ENCODE results near the gene CLDN8.

Gene CLDN8

DNA sequence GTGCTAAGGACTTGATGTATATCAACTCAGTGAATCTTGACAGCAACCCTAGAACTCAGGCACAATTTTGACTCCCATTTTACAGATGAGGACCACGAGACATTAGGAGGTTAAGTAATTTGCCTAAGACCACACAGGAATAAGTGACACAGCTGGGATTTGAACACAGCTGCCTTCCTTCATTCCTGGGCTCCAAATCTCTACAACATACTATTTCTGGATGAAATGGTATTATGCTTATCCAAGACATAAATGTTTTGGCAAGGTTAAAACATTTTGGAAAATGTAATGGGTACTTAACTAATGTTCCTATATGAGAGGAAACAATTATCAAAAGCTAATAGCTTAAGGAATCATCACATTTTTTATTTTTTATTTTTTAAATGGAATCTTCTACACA is 4.8 kb downstream of the CLDN8 start:
- TF ChIP-seq CTCF (IDR thresholded peaks at IDR 0.05; ENCODE audit: extremely low read depth, insufficient read depth, missing control alignments): no peak
- in situ Hi-C loops (cut with MboI; ENCODE audit: low pct_unique_long_range_greater_than_20kb, low sequenced_read_pairs, unreplicated experiment): no loop called here
- no peak for DNase-seq (ENCODE audit: low spot score)

DNA sequence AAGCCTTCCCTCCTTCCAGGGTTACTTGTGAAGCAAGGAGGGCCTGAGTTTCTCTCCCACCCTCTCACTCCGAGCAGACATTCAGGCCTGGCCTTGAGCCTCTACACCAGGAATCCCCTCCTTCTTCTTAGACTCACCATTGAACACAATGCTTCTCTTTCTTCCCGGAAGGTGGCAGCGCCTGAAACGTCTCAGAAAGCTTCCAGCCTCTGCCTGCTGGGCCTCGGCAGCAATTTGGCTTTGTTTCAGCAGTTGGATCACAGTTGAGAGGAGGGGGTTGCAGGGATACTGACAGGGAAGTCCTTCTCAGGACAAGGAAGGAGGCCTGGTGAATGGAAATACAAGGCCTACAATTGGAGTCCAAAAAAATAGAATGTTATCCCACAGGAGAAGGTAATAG is 6.3 kb downstream of the CLDN8 start:
- in situ Hi-C loops (cut with MboI; ENCODE audit: low pct_unique_long_range_greater_than_20kb, low sequenced_read_pairs, unreplicated experiment): no loop called here
- no peak for TF ChIP-seq CTCF (IDR thresholded peaks at IDR 0.05; ENCODE audit: extremely low read depth, insufficient read depth, missing control alignments)

DNA sequence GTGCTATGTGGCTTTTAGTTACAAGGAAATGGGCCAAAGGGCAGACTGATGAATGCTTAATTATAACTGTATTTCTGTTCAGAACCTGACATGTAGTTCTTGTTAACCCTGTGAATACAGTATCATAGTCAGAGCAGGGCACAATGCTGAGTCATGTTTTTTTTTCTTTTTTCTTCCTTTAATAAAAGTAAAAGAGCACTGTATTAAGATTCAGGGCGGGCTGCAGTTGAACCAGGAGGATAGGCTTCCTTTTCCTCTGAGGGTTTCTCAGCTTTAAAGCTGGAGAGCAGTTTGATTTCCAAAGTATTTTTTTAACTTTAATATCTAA is 8.7 kb downstream of the CLDN8 start:
- in situ Hi-C loops (cut with MboI; ENCODE audit: low pct_unique_long_range_greater_than_20kb, low sequenced_read_pairs, unreplicated experiment): no loop called here
- no peak for DNase-seq (ENCODE audit: low spot score)

More for the DNA sequence above, 6.3 kb downstream of the CLDN8 start:
- no peak for DNase-seq (ENCODE audit: low spot score)

GRCh38 chr21:30206551-30207251 is 9.2 kb downstream of the CLDN8 start:
- DNase-seq (ENCODE audit: low spot score): no peak
- in situ Hi-C loops (cut with MboI; ENCODE audit: low pct_unique_long_range_greater_than_20kb, low sequenced_read_pairs, unreplicated experiment): no loop called here
- TF ChIP-seq CTCF (IDR thresholded peaks at IDR 0.05; ENCODE audit: extremely low read depth, insufficient read depth, missing control alignments): no peak

More for the DNA sequence above, 8.7 kb downstream of the CLDN8 start:
- no peak for TF ChIP-seq CTCF (IDR thresholded peaks at IDR 0.05; ENCODE audit: extremely low read depth, insufficient read depth, missing control alignments)

DNA sequence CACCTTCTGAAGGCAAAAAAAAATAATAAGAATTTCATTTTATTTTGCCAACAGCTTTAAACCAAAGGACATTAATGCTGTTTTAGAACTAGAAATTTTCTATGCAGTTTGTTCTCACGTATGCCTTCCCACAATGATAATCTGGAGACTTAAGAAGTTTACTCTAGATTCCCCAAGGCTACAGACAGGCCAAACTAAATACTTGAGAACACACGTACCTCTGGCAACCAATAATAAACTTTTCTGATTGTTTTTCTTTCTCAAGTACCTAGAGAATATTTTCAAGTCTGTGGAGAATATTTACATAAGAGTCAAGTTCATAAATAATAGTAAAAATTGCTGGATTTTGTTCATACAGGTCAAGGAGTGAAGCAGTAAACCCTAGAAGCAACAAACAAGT is 15.9 kb downstream of the CLDN8 start:
- no peak for TF ChIP-seq CTCF (IDR thresholded peaks at IDR 0.05; ENCODE audit: extremely low read depth, insufficient read depth, missing control alignments)
- DNase-seq (ENCODE audit: low spot score): no peak
- in situ Hi-C loops (cut with MboI; ENCODE audit: low pct_unique_long_range_greater_than_20kb, low sequenced_read_pairs, unreplicated experiment): no loop called here

DNA sequence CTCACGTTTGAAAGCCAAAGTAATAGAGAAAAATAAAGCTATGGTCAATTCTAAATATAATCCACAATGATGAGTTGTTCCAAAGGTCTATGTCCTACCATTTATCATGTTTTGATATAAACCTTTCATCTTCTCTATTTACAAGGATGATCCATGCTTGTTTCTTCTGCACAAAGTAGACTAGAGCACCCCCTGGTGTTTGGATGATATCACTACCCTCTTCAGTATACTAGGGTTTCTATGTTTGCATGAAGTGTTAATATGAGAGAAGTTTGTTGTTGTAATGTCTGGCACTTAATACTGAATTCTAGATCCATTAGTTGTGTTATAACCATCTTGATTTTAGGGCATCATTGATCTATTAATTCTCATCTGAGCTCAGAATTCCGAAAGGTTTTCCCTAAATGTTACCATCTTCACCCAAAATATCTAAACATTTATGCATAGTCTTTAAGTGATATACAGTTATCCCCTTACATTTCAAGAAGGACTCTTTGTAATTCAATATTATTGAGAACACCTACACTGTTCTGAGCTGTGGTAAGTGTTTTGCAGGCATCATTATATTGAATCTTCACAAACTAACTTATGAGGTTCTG is 21.1 kb downstream of the CLDN8 start:
- in situ Hi-C loops (cut with MboI; ENCODE audit: low pct_unique_long_range_greater_than_20kb, low sequenced_read_pairs, unreplicated experiment): no loop called here
- peak; percentile 23 for TF ChIP-seq CTCF (IDR thresholded peaks at IDR 0.05; ENCODE audit: extremely low read depth, insufficient read depth, missing control alignments)
- DNase-seq (ENCODE audit: low spot score): no peak
